ENCODE data around the gene LAMA2.
A peak's percentile ranks its signal among the peaks of the same experiment; 100 is the strongest.
"Not testable (repeated sequence)": the region's sequence is repeated elsewhere in the genome, so short reads cannot be mapped to it uniquely, and the experiment has no call there.

The LAMA2 gene

GRCh38 chr6:129073051-129073450 lies 190.1 kb downstream of the LAMA2 start:
- DNase-seq (ENCODE audit: low spot score): no peak

DNA sequence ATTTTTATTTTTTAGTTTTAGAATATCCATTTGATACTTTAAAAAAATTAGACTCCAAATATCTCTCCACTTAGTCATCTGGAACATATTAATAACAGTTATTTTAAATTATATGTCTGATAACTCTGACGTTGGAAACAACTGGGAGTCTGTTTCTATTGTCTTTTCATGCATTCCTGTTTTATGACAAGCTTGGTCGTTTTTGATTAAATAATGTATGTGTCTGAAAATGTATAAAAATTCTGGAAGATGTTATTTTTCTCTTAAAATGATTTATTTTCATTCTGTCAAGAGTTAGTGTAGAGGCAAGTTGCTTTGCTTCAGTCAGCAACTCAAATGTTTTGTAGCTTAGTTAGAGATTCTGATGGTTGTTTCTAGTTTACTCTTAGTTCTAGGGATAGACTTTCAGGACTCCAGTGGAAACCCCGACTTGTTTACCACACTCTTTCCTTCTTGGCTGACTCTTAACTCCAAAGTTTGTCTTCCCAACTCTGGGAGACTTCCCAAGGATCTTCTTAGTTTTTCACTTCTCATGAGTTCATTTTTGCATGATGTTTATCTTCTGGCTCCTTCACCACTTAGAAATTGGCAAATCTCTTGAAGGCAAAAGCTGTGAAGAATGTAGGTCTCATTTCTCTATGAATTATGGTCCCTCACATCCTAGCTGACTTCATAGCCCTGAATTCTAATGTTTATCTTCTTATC lies 190.9 kb downstream of the LAMA2 start:
- no peak for DNase-seq (ENCODE audit: low spot score)

DNA sequence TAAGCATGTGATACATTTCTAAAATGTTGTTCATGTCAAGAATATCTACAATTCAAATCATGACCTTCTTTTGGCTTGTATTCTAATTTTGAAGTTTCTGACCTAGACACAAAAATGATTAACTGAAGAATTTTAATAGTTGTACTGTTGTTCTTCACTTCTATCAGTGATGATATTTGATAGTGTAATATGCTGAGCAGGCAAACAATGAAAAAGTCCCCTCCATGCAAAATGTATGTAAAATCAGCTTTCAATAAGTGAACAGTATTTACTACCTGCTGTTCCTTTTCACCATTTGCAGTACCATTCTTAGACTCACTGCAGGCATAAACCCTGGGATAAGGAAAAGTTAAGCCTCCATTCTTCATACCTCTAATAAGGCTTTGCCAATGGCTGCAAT lies 201.5 kb downstream of the LAMA2 start:
- no peak for DNase-seq (ENCODE audit: low spot score)

DNA sequence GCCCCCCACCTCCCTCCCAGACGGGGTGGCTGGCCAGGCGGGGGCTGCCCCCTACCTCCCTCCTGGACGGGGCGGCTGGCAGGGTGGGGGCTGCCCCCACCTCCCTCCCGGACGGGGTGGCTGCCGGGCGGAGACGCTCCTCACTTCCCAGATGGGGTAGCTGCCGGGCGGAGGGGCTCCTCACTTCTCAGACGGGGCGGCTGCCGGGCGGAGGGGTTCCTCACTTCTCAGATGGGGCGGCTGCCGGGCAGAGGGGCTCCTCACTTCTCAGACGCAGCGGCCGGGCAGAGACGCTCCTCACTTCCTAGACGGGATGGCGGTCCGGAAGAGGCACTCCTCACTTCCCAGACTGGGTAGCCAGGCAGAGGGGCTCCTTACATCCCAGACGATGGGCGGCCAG lies 205.5 kb downstream of the LAMA2 start:
- DNase-seq (ENCODE audit: low spot score): not testable (repeated sequence)

GRCh38 chr6:129089357-129089756 lies 206.4 kb downstream of the LAMA2 start:
- no peak for DNase-seq (ENCODE audit: low spot score)

- no peak for DNase-seq (ENCODE audit: low spot score)
These were observed 211.2 kb downstream of the LAMA2 start for GRCh38 chr6:129094147-129094546.

DNA sequence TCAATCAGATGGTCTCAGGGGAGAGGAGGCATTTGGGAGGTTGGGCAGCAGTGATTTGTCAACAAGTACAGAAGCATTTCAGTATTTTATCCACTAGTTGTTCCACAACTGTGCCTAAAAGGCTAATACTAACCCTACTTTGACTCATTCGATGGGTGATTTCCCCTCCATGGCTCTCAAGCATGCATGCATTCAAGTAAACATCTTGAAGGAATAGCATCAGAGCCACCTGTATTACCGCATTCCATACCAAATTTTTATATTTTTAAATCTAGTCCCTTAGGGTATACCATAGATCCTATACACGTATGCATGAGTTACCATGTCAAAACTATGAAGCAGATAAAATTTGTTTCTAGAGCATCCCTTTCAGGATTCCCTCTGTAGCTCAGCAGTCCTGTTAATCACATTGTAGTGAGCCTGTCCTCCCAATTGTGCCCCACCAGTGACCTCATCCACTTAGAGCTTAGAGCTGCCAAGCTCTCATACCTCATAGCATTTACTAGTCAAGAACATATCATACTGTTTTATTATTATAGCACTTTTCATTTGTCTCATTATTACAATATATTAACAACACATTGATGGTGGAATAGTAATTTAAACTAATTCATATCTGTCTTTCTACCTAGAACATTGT lies 213.8 kb downstream of the LAMA2 start:
- no peak for DNase-seq (ENCODE audit: low spot score)

- no peak for DNase-seq (ENCODE audit: low spot score)
These were observed 215.2 kb downstream of the LAMA2 start for GRCh38 chr6:129098061-129098553.

DNA sequence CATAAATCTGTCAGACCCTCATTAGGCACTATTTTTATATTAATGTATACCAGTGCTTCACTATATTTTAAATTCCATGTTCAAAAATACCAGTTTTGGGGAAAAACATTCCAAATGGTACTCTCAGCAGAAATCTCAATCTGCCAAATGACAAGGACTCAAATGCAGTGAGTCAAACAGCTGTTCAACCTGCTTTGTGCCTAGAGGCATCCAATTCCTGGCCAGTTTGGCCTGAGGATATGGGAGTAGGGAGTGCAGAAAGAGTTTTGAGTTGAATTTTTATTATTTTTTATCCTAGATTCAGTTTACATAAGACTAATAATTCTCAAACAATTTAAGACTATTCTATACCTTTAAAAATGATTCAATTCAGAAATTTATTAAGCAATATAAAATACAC lies 216.8 kb downstream of the LAMA2 start:
- no peak for DNase-seq (ENCODE audit: low spot score)

DNA sequence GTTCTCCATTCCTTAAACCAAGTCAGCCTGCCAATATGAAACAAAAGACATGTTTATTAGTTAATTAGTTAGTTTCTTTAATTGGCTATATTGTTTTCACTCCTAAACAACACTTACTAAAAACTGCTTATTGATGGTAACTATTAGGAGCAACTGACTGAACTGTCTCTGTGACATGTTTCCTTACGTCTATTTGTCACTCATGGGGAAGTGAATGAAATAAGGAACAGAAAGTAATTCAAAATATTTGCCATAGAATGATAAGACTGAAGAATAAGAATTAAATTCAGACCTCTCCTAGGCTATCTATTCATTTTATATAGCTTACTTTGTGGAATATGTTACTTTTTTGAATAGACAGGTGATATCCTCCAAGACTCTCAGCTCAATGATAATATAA lies 217.2 kb downstream of the LAMA2 start:
- no peak for DNase-seq (ENCODE audit: low spot score)

DNA sequence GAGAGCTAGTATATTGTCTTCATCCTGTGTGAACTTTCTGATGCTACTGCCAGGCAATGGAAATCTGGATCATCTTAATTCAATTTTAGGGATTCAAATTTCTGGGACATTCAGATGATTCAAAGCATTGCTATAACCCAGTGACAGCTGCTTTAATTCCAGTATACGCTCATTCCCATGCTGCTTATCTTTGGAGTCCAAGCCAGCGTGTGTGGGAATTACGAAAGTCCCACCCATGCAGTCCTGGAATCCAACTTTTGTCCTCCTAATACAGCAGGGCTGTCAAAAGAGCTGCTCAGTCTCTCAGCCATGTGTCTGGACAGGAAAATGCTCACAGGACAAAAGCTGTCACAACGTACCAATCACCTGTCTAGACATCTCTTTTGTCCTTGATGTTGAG lies 219.8 kb downstream of the LAMA2 start:
- DNase-seq (ENCODE audit: low spot score): peak; percentile 64

DNA sequence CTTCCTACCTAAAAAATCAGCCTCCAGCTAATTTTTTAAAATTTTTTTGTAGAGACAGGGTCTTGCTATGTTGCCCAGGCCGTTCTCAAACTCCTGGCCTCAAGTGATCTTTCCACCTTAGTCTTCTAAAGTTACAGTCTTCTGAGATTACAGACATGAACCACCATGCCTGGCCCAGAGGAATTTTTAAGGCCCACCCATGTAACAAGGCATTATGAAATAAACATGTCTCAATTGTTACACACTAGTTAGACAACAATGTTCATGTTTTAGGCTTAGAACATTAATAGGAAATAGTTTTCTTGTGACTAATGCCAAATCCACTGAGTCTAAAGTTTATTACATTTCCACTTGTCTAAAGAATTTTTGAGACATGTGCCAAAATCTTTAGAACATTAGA lies 221.2 kb downstream of the LAMA2 start:
- no peak for DNase-seq (ENCODE audit: low spot score)

GRCh38 chr6:129104560-129104959 lies 221.6 kb downstream of the LAMA2 start:
- no peak for DNase-seq (ENCODE audit: low spot score)

- no peak for DNase-seq (ENCODE audit: low spot score)
These were observed 222.1 kb downstream of the LAMA2 start for GRCh38 chr6:129105035-129105434.

GRCh38 chr6:129105793-129106192 lies 222.9 kb downstream of the LAMA2 start:
- no peak for DNase-seq (ENCODE audit: low spot score)

GRCh38 chr6:129108337-129108736 lies 225.4 kb downstream of the LAMA2 start:
- DNase-seq (ENCODE audit: low spot score): no peak

GRCh38 chr6:129110690-129111343 lies 227.9 kb downstream of the LAMA2 start:
- DNase-seq (ENCODE audit: low spot score): no peak

GRCh38 chr6:129111346-129111745 lies 228.4 kb downstream of the LAMA2 start:
- DNase-seq (ENCODE audit: low spot score): no peak

- no peak for DNase-seq (ENCODE audit: low spot score)
These were observed 228.9 kb downstream of the LAMA2 start for GRCh38 chr6:129111853-129112252.

- no peak for DNase-seq (ENCODE audit: low spot score)
These were observed 229.7 kb downstream of the LAMA2 start for GRCh38 chr6:129112591-129112990.

DNA sequence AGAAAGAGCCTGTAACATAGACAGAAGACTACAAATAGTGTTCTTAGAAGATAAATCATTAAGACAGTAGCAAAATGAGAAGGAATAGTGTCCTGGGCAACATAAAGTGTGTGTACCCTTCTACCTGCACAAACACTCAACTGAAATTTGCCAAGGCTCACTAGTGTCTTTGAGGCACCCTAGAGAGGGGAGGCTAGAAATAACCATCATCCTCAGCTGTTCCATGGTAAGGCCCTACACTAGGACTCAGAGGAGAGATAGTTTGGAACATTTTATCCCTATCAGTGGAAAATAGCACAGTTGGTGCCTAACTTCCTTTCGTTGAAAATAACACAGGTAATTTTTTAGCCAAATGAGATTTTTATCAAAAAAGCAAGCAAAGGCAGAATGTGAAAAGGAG lies 230.7 kb downstream of the LAMA2 start:
- no peak for DNase-seq (ENCODE audit: low spot score)

DNA sequence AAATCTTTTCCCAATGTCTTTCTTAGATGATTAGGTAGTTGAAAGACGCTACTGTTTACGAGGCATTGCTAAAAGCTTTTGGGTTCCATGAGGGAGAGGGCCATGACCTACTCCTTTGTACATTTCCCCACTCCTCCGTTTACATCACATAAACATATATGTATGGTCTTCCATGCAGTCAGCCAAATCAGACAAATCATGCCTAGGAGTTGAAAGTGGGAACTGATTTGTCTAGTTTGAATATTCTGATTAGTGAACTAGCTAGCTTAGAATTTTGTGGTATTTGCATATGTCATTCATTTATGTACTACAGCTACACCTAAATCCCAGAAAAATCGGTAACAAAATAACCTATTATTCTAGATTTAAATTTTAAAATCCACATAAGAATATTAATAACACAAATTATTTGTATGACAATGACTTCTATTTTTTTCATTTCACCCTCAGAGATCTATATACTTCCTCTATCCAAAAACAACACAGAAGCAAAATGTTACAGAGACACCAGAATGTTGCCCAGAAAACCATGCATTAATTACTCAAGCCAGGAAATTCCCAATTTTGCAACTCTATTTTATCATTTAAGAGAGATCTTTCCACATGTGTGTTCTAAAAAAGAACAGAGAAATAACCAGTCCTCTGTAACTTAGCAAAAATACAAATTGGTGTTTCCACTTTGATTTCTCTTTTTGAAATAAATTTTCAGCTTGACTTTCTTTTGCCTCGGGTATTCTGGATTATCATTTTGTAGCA lies 231.9 kb downstream of the LAMA2 start:
- no peak for DNase-seq (ENCODE audit: low spot score)

Measured in SK-N-DZ (cell line).